Tongue (tissue), 2 donors: ENCODE results near the gene MSX2. TPM values are rescaled to one million over a fixed set of nuclear protein-coding genes. Genes with fewer than 3 reads are reported as not detected.

ENCODE experiments used
- DNase-seq: peaks from one replicate; pipeline ENCODE4 v3.0.0-alpha.2; 2015
- total RNA-seq: library from RNA; depleted of rRNA; stranded (reverse); fragments of >200 nt; gene quantifications from one replicate; pipeline ENCODE4 v1.2.3, GENCODE V29; 2014

Gene MSX2
- total RNA-seq: 0.62 TPM

- DNase-seq: peak; percentile 95
These were observed at the start of gene MSX2 for GRCh38 chr5:174724484-174725260. TSS of gene MSX2 (plus strand) at chr5:174724582. CDS start at chr5:174724660, 78 bp downstream.

GRCh38 chr5:174675110-174675509 lies 49.3 kb upstream of the MSX2 start:
- DNase-seq: no peak

DNA sequence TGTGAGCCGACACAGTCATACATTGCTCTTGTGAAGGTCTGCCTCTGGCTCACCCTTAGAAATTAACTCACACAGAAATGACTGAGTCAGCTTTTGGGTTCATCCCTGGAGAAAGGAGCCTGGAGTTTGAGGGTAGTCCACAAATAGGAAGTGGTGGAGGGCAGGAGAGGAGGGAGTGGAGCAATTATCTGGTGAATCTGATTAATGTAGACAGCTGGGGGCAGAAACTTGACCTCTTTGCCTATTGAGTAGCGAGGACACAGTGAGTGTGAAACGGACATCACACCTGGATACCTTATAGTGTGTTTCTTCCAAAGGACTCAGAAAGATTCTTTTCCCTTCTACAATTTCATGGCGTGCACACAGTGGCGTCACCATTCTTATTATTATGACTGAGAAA lies 48.5 kb upstream of the MSX2 start:
- DNase-seq: no peak

- no peak for DNase-seq
These were observed 46.3 kb upstream of the MSX2 start for GRCh38 chr5:174678107-174678506.

GRCh38 chr5:174680901-174681565 lies 43.3 kb upstream of the MSX2 start:
- no peak for DNase-seq

- DNase-seq: no peak
These were observed 36.9 kb upstream of the MSX2 start for GRCh38 chr5:174687503-174687902.

DNA sequence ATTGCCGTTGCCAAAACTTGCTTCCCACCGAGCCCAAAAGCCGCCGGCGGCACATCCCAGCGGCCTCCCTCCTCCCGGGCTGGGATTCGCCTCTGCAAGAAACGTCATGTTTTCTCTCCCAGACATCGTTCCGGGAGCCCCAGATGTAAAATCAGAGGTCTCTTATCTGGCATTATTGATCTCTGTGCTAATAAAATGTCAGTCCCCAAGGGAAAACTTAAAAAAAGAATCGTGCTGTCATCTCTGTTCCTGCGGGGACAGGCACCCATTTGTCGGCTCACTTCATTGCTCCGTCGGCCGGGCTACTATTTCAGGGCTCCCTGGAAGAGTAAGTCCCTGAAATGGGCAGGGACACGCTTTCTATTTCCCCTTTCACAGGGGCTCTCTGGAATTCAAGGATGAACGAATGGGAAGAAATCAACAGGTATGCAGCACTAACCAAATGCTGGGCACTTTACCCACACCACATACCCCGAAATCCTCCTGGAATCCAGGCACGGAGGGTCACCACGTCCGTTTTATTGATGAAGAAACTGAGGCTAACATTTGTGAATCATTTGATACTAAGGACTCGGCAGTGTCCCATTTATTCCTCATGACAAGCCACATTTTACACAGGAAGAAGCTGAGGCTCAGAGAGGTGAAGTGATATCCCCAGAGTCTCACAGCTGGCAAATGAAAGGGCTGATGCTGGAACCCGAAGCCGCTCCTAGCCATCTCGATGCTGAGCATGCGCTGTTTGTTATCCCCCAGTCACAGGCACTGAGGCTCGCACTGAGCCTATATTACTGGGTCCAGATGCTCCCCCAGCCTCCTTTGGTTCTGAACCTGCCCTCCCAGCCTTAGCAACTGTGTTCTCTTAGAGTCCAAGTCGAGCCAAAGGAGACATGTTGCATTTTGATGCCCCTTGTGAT lies 35.7 kb upstream of the MSX2 start:
- DNase-seq: no peak

- no peak for DNase-seq
These were observed 34.1 kb upstream of the MSX2 start for GRCh38 chr5:174690271-174690670.

GRCh38 chr5:174692381-174692780 lies 32.0 kb upstream of the MSX2 start:
- no peak for DNase-seq

DNA sequence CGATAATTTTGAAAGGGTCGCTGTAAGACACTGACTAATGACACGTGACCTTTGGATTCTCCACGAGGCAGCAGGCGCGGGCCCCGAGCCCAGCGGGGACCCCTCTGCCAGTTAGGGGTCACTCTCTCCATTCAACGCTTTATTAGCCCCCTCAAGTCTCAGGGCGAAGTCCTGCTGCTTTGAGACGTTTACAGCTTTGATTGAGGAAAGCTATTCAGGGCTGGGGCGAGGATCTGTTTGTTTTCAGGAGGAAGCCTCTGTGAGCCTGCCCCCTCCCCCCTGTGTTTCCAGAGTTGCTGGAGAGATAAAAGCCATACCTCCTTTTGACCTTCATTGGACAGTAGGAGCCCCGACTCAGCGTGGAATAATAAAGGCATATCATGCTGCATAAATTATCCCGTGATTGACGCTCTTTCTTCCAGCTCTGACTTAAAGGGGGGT lies 31.4 kb upstream of the MSX2 start:
- DNase-seq: no peak

- DNase-seq: peak; percentile 26
These were observed 30.5 kb upstream of the MSX2 start for GRCh38 chr5:174693697-174694385.

DNA sequence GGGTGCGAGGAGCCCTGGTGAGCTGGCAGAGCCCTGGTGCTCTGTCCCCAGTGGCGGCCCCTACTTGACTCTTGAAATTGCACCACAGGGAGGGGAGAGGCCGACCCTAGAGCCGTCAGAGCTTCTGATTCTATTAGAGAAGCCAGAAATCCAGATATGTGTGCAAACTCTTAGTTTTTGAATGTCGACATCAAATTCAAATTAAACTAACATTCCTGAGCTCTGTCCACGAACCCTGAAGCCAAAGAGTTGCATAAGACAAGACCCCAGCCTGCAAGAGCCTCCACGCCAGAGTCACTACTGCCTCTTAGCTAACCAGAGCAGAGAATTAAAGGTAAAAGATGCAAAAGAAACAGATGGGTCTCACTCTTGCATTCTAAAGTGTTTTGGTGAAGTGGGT lies 29.8 kb upstream of the MSX2 start:
- DNase-seq: no peak

DNA sequence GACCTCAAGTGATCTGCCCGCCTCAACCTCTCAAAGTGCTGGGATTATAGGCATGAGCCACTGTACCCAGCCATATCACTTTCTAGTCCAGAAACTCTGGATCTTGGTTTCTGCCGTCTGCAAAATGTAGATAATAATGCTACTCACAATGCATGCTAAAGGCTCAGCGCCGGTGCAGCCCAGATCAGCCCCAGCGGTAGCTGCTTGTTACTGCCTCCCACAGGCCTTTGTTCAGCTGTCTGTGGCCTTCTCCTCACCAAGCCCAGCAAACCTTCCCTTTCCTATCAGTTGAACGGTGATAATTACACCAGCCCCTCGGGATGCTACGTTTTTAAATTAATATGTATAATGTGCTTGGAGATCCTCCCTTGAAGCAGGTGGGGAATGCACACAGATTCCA lies 26.2 kb upstream of the MSX2 start:
- no peak for DNase-seq

- no peak for DNase-seq
These were observed 25.3 kb upstream of the MSX2 start for GRCh38 chr5:174699131-174699530.

- no peak for DNase-seq
These were observed 17.3 kb upstream of the MSX2 start for GRCh38 chr5:174706997-174707572.

DNA sequence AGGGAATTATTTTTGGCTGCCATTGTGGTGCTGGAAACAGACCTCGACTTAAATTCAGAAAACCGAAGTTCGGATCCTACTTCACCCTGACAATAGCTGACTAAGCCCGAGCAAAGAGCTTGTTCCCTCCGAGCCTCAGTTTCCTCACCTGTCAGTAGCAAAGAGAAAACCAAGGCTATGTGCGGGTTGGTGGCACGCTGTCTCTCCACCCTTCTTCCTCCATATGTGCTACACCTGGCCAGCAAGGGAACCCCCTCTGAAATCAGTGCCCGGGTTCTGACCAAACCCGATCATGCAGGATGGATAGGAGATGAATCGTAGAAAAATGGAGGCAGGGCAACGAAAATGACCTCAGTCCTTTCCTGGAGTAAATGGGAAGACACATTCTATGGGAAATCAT lies 16.7 kb upstream of the MSX2 start:
- DNase-seq: no peak

DNA sequence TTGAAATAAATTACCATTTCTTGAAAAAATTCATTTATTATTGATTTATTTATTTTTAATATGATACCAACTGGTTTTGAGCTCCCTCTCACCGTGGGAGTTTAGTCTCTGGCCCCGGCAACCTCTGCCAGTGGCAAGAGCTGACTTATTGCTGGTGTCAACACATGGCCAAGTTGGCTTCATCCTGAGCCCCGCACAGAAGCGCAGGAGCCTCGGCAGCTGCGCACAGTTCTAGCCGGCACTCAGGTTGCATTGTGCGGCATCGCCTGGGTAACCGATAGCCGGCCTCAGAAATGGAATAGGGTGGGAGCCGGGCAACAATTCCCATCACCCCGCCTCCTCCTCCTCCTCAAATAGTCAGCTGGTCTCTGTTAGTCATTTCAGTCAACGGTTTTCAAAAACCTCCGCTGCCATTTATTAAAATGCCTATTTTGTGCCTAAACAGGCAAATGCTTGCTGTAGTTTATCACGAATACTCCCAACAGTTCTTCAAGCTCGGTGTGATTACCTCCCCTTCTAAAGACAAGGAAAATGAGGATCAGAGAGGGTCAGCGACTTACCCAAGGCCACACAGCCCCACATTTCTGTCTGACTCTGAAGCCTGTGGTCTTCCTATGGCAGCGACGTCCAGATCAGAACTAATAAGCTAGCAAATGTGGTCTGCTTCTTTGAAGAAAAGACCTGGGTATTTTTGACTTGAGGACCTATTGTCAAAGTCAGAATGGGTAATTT lies 15.7 kb upstream of the MSX2 start:
- DNase-seq: no peak

DNA sequence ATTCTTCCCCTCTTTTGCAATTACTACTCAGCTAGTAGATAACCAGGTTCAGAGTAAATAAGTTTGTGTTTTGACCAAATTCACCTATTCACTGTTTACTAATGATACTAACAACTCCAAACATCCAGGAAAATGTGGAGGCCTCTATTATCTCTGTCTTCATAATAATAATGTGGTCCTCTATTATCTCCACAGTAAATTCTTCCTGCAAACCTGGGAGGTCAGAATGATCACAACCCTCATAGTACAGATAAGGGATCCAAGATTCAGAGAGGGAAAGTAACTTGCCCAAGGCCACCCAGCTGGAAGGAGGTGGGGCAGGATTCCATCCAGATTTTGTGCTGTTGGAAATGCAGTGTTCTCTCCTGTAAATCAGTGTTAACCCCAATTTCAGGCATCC lies 9.6 kb upstream of the MSX2 start:
- DNase-seq: no peak

GRCh38 chr5:174715804-174716203 lies 8.6 kb upstream of the MSX2 start:
- DNase-seq: no peak

DNA sequence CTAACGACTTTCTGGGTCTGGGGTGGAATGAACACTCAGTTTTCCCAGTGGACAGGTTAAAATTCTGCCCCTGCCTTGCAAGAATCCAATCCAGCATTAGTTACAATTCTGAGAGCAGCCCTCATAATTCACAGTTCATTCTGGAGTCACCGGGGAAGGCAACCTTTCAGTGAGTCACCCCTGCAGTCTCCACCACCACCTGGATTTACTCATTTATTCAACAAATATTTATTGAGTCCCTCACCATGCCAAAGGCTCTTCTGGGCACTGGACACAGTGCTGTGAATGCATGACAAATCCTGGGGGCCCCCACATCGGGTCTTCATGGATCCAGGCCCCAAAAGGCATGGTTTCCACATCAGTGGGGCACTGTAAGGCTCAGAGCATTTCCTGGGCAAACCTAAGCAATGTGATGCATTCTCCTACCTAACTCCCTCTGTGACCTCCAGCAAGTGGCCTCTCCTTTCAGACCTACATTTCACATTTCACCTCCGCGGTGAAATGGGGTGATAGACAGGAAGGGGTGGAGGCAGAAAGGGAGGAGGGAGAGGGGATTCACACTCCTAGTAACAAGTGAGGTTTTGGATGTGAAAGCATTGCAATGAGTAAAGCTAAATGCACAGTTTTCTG lies 6.4 kb upstream of the MSX2 start:
- no peak for DNase-seq
